ENCODE measurements around the gene FBL. TPM values are rescaled to one million over a fixed set of nuclear protein-coding genes. Genes with fewer than 3 reads are reported as not detected.

The FBL gene
- polyA plus RNA-seq, 1 experiment = 372 TPM

DNA sequence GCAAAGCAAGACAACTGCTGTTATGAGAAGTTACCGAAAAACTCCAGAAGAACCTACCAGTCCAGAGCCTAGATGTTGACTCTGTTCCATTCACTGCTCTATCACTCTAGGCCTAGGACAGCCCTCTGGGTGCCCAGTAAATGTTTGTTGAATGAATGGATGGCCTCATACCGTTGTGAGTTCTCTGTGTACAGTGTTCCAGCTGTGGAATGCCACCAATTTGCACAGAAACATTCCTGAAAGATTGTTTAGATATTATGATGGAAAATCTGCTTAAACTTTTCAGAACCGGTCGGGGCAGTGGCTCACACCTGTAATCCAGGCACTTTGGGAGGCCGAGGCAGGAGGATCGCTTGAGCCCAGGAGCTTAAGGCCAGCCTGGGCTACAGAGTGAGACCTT lies 1.3 kb upstream of the FBL start:
- ChIA-PET CTCF (interaction anchor here (7.8 kb wide), 1 partner anchor 58 kb away, joined by 104 read pairs; no protein-coding TSS in a partner anchor), POLR2A (no interaction called here)
- Histone ChIP-seq H3K4me3 (ENCODE audit: low read depth, low read length) (no peak overlapping the region), H3K36me3 (ENCODE audit: control insufficient read depth, insufficient read depth, low read length) (no peaks in the 10 kb centered on the region), H3K27me3 (ENCODE audit: control insufficient read depth, insufficient read depth, low read length) (no peaks in the 10 kb centered on the region)
- DNase-seq (ENCODE audit: low read depth) = no peak
- TF ChIP-seq, protein P1, sequence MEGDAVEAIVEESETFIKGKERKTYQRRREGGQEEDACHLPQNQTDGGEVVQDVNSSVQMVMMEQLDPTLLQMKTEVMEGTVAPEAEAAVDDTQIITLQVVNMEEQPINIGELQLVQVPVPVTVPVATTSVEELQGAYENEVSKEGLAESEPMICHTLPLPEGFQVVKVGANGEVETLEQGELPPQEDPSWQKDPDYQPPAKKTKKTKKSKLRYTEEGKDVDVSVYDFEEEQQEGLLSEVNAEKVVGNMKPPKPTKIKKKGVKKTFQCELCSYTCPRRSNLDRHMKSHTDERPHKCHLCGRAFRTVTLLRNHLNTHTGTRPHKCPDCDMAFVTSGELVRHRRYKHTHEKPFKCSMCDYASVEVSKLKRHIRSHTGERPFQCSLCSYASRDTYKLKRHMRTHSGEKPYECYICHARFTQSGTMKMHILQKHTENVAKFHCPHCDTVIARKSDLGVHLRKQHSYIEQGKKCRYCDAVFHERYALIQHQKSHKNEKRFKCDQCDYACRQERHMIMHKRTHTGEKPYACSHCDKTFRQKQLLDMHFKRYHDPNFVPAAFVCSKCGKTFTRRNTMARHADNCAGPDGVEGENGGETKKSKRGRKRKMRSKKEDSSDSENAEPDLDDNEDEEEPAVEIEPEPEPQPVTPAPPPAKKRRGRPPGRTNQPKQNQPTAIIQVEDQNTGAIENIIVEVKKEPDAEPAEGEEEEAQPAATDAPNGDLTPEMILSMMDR (IDR thresholded peaks at IDR 0.05; ENCODE audit: insufficient read depth, low read depth, low read length) = no peak

DNA sequence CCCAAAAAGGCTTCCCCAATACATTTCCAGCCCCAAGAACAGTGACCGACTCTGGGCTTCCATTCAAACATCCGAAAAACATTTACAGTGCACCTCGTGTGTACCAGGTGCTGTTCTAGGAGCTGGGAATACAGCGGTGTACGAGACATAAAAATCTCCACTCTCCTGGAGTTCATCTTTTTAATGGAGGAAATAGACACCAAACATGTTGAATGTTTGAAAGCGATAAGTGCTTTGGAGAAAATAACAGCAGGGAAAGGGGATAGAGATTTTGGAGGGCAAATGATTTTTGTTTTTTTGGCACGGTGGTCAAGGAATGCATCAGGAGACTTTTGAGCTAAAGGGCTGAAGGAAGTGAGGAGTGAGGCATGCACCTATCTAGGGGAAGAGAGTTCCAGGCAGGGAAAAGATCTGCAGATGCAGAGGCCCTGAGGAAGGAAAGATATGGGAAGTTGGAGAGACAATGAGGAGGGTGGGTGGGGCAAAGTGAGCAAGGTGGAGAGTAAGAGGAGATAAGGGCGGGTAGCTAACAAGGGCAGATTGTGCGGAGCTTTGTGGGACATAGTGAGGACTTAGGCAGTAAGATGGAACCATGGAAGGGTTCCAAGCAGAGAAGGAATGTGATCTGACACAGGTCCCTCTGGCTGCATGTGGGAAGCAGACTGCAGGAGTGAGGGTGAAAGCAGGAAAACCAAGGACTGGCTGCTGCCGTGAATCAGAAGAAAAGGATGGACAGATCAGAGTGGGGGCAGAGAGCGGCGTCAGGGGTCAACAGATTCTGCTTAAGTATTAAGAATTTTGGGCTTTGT lies 703 bp upstream of the FBL start:
- POLR2A ChIA-PET = interaction anchor here (0.5 to 1.0 kb wide), 2 partner anchors 13 to 362 kb away, joined by 3 to 11 read pairs; partner anchors contain the start of gene DYRK1B
- H3K4me3 ChIP-seq (ENCODE audit: low read depth, low read length) = peak overlapping the region; percentile 67
- H3K36me3 ChIP-seq (ENCODE audit: control insufficient read depth, insufficient read depth, low read length) = no peaks in the 10 kb centered on the region
- TF ChIP-seq, protein P1 (IDR thresholded peaks at IDR 0.05; ENCODE audit: insufficient read depth, low read depth, low read length) = no peak
- CTCF ChIA-PET = interaction anchor here (0.7 to 7.8 kb wide), 6 partner anchors 8 to 82 kb away, joined by 3 to 104 read pairs (median 6); partner anchors contain the start of gene DYRK1B
- no peak for DNase-seq (ENCODE audit: low read depth)
- no peaks in the 10 kb centered on the region for H3K27me3 ChIP-seq (ENCODE audit: control insufficient read depth, insufficient read depth, low read length)

DNA sequence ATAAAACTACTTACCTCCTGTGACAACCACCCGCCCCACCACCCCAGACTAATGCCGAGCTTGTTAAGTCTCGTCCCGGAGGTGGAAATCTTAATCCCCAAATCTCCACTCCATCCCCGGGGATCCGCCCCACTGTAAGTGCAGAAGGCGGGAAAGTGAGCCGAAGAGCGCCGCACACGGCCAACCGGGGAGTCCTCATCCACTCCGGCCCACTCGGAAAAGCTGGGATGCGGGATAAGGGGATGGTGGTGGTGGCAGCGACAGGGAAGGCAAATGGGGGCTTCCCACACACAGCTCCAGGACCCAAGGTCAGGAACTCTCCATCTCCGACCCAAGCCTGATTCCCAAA lies 621 bp downstream of the FBL start:
- POLR2A ChIA-PET = no interaction called here
- Histone ChIP-seq H3K4me3 (ENCODE audit: low read depth, low read length) (peak overlapping the region; percentile 67), H3K27me3 (ENCODE audit: control insufficient read depth, insufficient read depth, low read length) (no peaks in the 10 kb centered on the region), H3K36me3 (ENCODE audit: control insufficient read depth, insufficient read depth, low read length) (no peaks in the 10 kb centered on the region)
- TF ChIP-seq, protein P1 (IDR thresholded peaks at IDR 0.05; ENCODE audit: insufficient read depth, low read depth, low read length) = peak; percentile 30; the same call in 1 of the 2 replicates
- CTCF ChIA-PET = interaction anchor here (0.7 to 7.8 kb wide), 9 partner anchors 9 to 1136 kb away, joined by 3 to 104 read pairs (median 8); partner anchors contain the start of gene DYRK1B
- DNase-seq (ENCODE audit: low read depth) = no peak

DNA sequence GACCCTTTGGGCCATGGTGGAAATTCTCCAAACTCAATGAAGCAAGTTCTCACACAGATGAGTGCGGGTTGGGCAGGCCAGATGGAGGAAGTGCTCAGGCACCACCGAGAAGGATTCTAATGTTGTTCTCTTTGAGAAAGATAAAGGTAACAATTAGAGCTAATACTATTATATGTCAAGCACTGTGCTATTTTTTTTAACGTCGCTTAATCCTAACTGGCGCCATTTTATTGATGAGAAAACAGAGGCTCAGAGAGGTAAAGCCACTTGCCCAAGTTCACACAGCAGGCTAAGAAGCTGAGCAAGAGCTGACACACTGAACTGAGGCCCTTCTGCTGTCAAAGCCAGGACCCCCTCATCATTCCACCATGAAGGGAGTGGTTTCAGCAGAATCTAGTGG lies 1.0 kb downstream of the FBL start:
- ChIA-PET CTCF (interaction anchor here (0.7 to 7.8 kb wide), 14 partner anchors 9 to 1136 kb away, joined by 3 to 104 read pairs (median 12); partner anchors contain the start of genes DYRK1B and PSMC4), POLR2A (no interaction called here)
- no peak for DNase-seq (ENCODE audit: low read depth)
- H3K27me3 ChIP-seq (ENCODE audit: control insufficient read depth, insufficient read depth, low read length) = no peaks in the 10 kb centered on the region
- peak overlapping the region; percentile 67 for H3K4me3 ChIP-seq (ENCODE audit: low read depth, low read length)
- TF ChIP-seq, protein P1 (IDR thresholded peaks at IDR 0.05; ENCODE audit: insufficient read depth, low read depth, low read length) = no peak
- no peaks in the 10 kb centered on the region for H3K36me3 ChIP-seq (ENCODE audit: control insufficient read depth, insufficient read depth, low read length)

Data from BJ (cell line).